HCT116 (cell line): ENCODE results near the gene ACP3. TPM values are rescaled to one million over a fixed set of nuclear protein-coding genes. Genes with fewer than 3 reads are reported as not detected.

ENCODE experiments used
- ATAC-seq: fragments of 200-7000 bp; cut with Tn5 transposase; 2 replicates; pipeline ENCODE4 v1.9.1; 2020; ENCODE audit warnings: mild to moderate bottlenecking, moderate library complexity
- BruUV-seq: library from RNA; stranded (reverse); fragments of 400-500 nt; replicated peaks from 2 replicates; lab custom pipeline; 2021; lab: Mats Ljungman, UMichigan
- CTCF ChIA-PET: fragments of 300-600 bp; sonication (Branson Sonifier 250); formaldehyde crosslinking; loops from one replicate; lab custom pipeline; 2021; ENCODE audit warnings: antibody characterized with exemption; lab: Charles Lee
- POLR2A ChIA-PET: fragments of 300-600, 350-600 bp; sonication (Branson Sonifier 250); formaldehyde crosslinking; loops from one replicate; lab custom pipeline; 2021; ENCODE audit warnings: antibody characterized with exemption; lab: Charles Lee
- RAD21 ChIA-PET, 2 experiments: fragments of 300-600 bp; sonication (Branson Sonifier 250); formaldehyde crosslinking; loops; one replicate each; lab custom pipeline; 2023; ENCODE audit warnings: low total read pairs in 2 of 2; ENCODE audit not compliant: uncharacterized antibody in 2 of 2, unreplicated experiment in 2 of 2, low non-redundant PET in 1 of 2; lab: Charles Lee
- DNase-seq: peaks from one replicate; pipeline ENCODE4 v3.0.0-alpha.2; 2010; ENCODE audit warnings: low read depth, low spot score
- H2AFZ ChIP-seq: fragments of 200-600 bp; shearing (Covaris generic), sonication (generic); 2 replicates; pipeline ENCODE4 v1.6.1; 2017; ENCODE audit warnings: low read depth, mixed run types, mixed read lengths, antibody characterized with exemption, low read length; ENCODE audit not compliant: poor library complexity, severe bottlenecking
- H3K27ac ChIP-seq: 2 replicates; pipeline ENCODE4 v1.5.1; 2012; ENCODE audit warnings: low read depth, low read length
- H3K27me3 ChIP-seq: fragments of 200-600 bp; sonication (generic); 2 replicates; pipeline ENCODE4 v1.6.1; 2016; ENCODE audit warnings: mixed run types, low read length, mixed read lengths; ENCODE audit not compliant: insufficient read depth
- H3K36me3 ChIP-seq, 2 experiments: fragments of 200-500 bp in 1 of 2; fragments of 200-600 bp in 1 of 2; sonication (Bioruptor generic) in 1 of 2; sonication (generic) in 1 of 2; 2 replicates each; pipeline versions ENCODE4 v1.5.1 to v1.6.1; 2014 to 2016; ENCODE audit warnings: low read length in 2 of 2, inconsistent platforms in 1 of 2, mixed read lengths in 1 of 2, mixed run types in 1 of 2; ENCODE audit not compliant: insufficient read depth in 2 of 2, control insufficient read depth in 1 of 2
- H3K4me1 ChIP-seq, 2 experiments: fragments of 200-600 bp in 1 of 2; sonication (generic) in 1 of 2; 2 replicates each; pipeline versions ENCODE4 v1.5.1 to v1.6.1; 2012 to 2017; ENCODE audit warnings: low read length in 2 of 2, inconsistent platforms in 1 of 2, mild to moderate bottlenecking in 1 of 2, mixed read lengths in 1 of 2, mixed run types in 1 of 2, moderate library complexity in 1 of 2; ENCODE audit not compliant: insufficient read depth in 2 of 2, control insufficient read depth in 1 of 2
- H3K4me2 ChIP-seq: fragments of 200-600 bp; sonication (generic); 2 replicates; pipeline ENCODE4 v1.6.1; 2017; ENCODE audit warnings: mixed run types, low read length, mixed read lengths
- H3K4me3 ChIP-seq, 2 experiments: fragments of 200-600 bp in 1 of 2; sonication (generic) in 1 of 2; replicated peaks in 1 of 2; 2 replicates each; pipeline ENCODE4 v1.5.1; 2011 to 2016; ENCODE audit warnings: low read length in 2 of 2, control low read depth in 1 of 2, low read depth in 1 of 2, mild to moderate bottlenecking in 1 of 2, mixed read lengths in 1 of 2, mixed run types in 1 of 2
- H3K79me2 ChIP-seq: fragments of 200-600 bp; sonication (generic); 2 replicates; pipeline ENCODE4 v1.6.1; 2017; ENCODE audit warnings: mild to moderate bottlenecking, mixed run types, low read length, moderate library complexity, mixed read lengths; ENCODE audit not compliant: insufficient read depth
- H3K9ac ChIP-seq: fragments of 200-600 bp; sonication (generic); 2 replicates; pipeline ENCODE4 v1.6.1; 2016; ENCODE audit warnings: low read length, mixed read lengths
- H3K9me2 ChIP-seq: fragments of 200-600 bp; sonication (generic), shearing (Covaris generic); 2 replicates; pipeline ENCODE4 v1.6.1; 2017; ENCODE audit warnings: mixed run types, mild to moderate bottlenecking, moderate library complexity; ENCODE audit not compliant: insufficient read depth
- H3K9me3 ChIP-seq, 2 experiments: fragments of 200-500 bp in 1 of 2; fragments of 200-600 bp in 1 of 2; sonication (Bioruptor generic) in 1 of 2; sonication (generic) in 1 of 2; 2 replicates each; pipeline ENCODE4 v1.6.1; 2014 to 2017; ENCODE audit warnings: low read length in 2 of 2, mixed read lengths in 2 of 2, inconsistent platforms in 1 of 2, low read depth in 1 of 2, mild to moderate bottlenecking in 1 of 2, mixed run types in 1 of 2, moderate library complexity in 1 of 2; ENCODE audit not compliant: control insufficient read depth in 1 of 2, insufficient read depth in 1 of 2
- H4K20me1 ChIP-seq: fragments of 200-600 bp; sonication (generic), shearing (Covaris generic); 2 replicates; pipeline ENCODE4 v1.6.1; 2017; ENCODE audit warnings: mixed run types, mild to moderate bottlenecking, moderate library complexity; ENCODE audit not compliant: insufficient read depth
- CBX3 ChIP-seq: IDR thresholded peaks from 2 replicates; pipeline ENCODE4 v1.6.1; 2012; ENCODE audit warnings: low read depth
- CTCF ChIP-seq, 3 experiments: fragments of 200-600 bp in 1 of 3; sonication (generic) in 1 of 3; IDR thresholded peaks in 2 of 3; conservative IDR thresholded peaks in 1 of 3; 2 replicates each; pipeline ENCODE4 v1.5.1; 2012 to 2017; ENCODE audit warnings: low read depth in 2 of 3, low read length in 2 of 3, antibody characterized with exemption in 1 of 3, borderline replicate concordance in 1 of 3, control low read depth in 1 of 3, mild to moderate bottlenecking in 1 of 3, mixed read lengths in 1 of 3, mixed run types in 1 of 3, moderate library complexity in 1 of 3; ENCODE audit not compliant: insufficient read depth in 1 of 3
- RAD21 ChIP-seq: IDR thresholded peaks from 2 replicates; pipeline ENCODE4 v1.6.1; 2012; ENCODE audit warnings: low read depth, mild to moderate bottlenecking
- REST ChIP-seq: IDR thresholded peaks from 2 replicates; pipeline ENCODE4 v1.6.1; 2012; ENCODE audit warnings: low read depth
- SIN3A ChIP-seq: IDR thresholded peaks from 2 replicates; pipeline ENCODE4 v1.6.1; 2012; ENCODE audit warnings: low read depth
- SP1 ChIP-seq: IDR thresholded peaks from 2 replicates; pipeline ENCODE4 v1.6.1; 2012; ENCODE audit warnings: low read depth
- ZNF274 ChIP-seq: fragments of 200-500 bp; sonication (Bioruptor generic); IDR thresholded peaks from 2 replicates; pipeline ENCODE4 v1.6.1; 2014; ENCODE audit warnings: mild to moderate bottlenecking, low read depth, low read length, inconsistent platforms
- intact Hi-C: fragments of 100-400 bp; cut with micrococcal nuclease; formaldehyde crosslinking; loops from 2 replicates; pipeline ENCODE4 v1.10.0; 2022
- total RNA-seq: library from RNA; stranded (reverse); gene quantifications from one replicate; pipeline ENCODE4 v1.2.1, GENCODE V29; 2021; ENCODE audit not compliant: unreplicated experiment

The ACP3 gene
- total RNA-seq, 1 experiment from 2014 or later = 0.79 TPM

- DNase-seq (no peak), ATAC-seq (peak; percentile 72)
- H2AFZ ChIP-seq = no peak overlapping the region
- no TSS peak for BruUV-seq
- H3K9ac ChIP-seq = no peak overlapping the region
- ChIA-PET CTCF (no interaction called here), POLR2A (no interaction called here), RAD21 (no interaction called here)
- no peaks in the 10 kb centered on the region for H3K9me3 ChIP-seq
- H3K79me2 ChIP-seq = no peaks in the 10 kb centered on the region
- no peaks in the 10 kb centered on the region for H3K36me3 ChIP-seq
- no peak overlapping the region for H3K27ac ChIP-seq
- H3K27me3 ChIP-seq = no peaks in the 10 kb centered on the region
- H3K4me3 ChIP-seq = no peak overlapping the region
- peak in 2 of 3 experiments; percentile 21 to 22; a peak in 1 of 6 replicates for TF ChIP-seq CTCF (IDR thresholded peaks at IDR 0.05 in 2 of 3, conservative IDR thresholded peaks at IDR 0.05 in 1 of 3; ENCODE audit: borderline replicate concordance in 1 of 3, insufficient read depth in 1 of 3, low read depth in 2 of 3, low read length in 2 of 3)
- TF ChIP-seq SP1 = no peak
- TF ChIP-seq RAD21 = peak; percentile 21; the same call in 1 of the 2 replicates
- no peak overlapping the region for H3K4me2 ChIP-seq
- no peaks in the 10 kb centered on the region for H3K4me1 ChIP-seq
- intact Hi-C loops = no loop called here
- no peaks in the 10 kb centered on the region for H4K20me1 ChIP-seq
- H3K9me2 ChIP-seq = no peaks in the 10 kb centered on the region
Observed at GRCh38 chr3:132284781-132285619, 32.2 kb upstream of the ACP3 start.

GRCh38 chr3:132285620-132285945 is 31.6 kb upstream of the ACP3 start:
- intact Hi-C loops = no loop called here
- no peaks in the 10 kb centered on the region for H3K36me3 ChIP-seq
- no peaks in the 10 kb centered on the region for H4K20me1 ChIP-seq
- H3K4me3 ChIP-seq = no peak overlapping the region
- no peak overlapping the region for H2AFZ ChIP-seq
- no peak overlapping the region for H3K27ac ChIP-seq
- ChIA-PET CTCF (no interaction called here), POLR2A (no interaction called here), RAD21 (no interaction called here)
- no peaks in the 10 kb centered on the region for H3K79me2 ChIP-seq
- DNase-seq (no peak), ATAC-seq (no peak)
- no peak overlapping the region for H3K9ac ChIP-seq
- H3K4me2 ChIP-seq = no peak overlapping the region
- BruUV-seq = no TSS peak
- TF ChIP-seq REST = no peak
- TF ChIP-seq SIN3A = no peak
- no peak for TF ChIP-seq ZNF274
- TF ChIP-seq CBX3 = no peak
- no peaks in the 10 kb centered on the region for H3K27me3 ChIP-seq
- H3K4me1 ChIP-seq = no peaks in the 10 kb centered on the region
- no peaks in the 10 kb centered on the region for H3K9me2 ChIP-seq
- no peaks in the 10 kb centered on the region for H3K9me3 ChIP-seq
